HG03103 (cell line): Measurements from ENCODE around the gene MRPL12.

Source experiments
- ATAC-seq: cut with Tn5 transposase; IDR thresholded peaks from one replicate; pipeline ENCODE4 v1.9.1; 2021; ENCODE audit warnings: low read depth; ENCODE audit not compliant: unreplicated experiment

Gene MRPL12

DNA sequence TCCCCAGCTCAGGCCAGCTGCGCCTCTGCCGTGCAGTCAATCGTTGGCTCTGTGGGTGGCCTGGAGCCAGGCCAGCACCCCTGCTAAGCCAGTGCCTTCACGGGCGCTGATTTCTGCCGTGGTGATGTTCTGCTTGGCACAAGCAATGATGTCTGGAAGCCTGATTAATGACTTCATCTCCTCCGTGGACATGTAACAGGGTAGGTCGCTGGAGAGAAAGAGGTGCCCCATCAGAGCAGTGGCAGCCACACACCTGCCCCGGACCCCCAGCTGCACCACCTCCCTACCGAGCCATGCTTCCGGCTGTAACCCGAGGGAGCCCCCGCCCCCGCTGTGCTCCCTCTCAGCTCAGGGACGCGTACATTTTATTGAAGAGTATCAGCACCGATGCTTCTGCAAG, 21.5 kb upstream of the MRPL12 start:
- ATAC-seq, result no peak

DNA sequence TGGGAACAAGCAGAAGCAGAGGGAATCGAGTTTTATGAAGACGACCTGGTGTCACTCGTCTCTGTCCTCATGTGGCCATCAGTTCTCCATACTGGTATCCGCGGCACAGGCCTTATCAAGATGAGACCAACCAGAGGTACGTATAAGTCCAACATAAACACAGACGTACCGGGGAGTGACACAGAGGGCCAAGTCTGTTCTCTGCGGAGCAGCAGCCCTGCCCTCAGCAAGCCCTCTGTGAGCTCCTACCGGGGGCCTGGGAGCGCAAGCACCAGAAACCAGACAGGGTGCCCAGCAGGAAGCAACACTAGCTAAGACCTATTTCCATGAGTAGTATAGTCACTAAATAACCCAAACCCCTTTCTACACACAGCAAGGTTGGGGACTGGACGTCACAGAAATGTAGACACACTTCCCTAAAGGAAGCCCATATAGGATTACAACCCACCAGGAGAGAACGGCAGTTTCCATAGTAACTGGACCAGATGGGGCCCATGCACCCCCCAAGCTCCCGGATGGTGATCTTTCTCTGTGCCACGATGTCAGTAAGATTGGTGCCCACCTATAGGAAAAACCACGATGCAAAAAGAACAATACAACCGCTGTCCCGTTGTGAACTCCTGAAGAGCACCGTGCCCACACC, 20.5 kb upstream of the MRPL12 start:
- no peak for ATAC-seq

DNA sequence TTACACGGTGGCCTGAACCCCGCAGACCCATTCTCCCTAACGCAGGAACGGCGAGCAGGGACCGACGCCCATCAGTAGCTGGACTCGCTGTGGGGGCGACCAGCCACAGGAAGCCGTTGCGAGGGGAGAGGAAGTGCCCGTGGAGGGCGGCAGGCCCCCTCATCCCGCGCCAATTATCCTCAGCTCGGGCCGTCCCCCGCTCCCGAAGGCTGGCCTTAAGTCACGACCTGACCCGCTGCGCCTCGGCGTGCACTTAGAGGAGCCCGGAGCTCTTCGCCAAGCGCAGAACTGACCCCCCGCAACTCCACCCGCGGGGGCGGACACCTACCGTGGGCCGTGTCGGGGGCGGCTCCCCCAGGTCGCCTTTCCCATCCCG, 20.0 kb upstream of the MRPL12 start:
- peak; percentile 17 for ATAC-seq

DNA sequence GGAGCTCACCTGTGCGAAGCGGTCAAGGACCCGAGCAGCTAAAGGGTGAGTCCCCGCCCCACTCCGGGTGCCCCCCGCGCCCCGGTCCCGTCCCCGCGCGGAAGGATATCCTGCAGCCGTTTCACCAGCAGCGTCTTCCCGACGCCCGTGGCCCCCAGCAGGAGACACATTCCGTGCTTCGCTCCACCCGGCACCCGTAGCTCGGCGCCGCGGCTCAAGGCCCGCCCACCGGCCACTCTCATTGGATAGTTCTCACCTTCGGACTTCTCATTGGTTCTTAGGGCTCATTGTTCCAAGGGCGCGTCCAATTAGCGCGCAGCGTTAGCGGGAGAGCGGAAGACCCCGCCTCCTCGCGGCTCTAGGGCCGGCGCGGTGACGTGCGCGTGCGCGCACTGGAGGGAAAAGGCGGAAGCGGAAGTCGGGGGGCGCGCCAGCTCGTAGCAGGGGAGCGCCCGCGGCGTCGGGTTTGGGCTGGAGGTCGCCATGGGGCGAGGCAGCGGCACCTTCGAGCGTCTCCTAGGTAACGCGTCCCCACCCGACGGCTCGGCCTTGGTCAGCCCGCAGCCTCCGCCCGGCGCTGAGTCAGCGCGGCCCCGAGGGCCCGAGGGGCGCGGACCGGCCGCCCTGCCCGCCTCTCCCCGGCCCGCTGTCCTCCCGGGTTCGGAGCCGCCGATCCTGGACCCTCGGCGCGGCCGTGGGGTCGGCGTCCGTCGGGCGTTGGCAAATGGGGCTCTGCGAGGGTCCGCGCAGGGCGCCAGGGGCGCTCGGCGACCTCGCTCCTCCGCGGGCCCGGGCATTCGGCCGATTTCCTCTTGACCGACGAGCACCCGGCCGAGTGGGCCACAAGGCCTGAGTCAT, 19.4 kb upstream of the MRPL12 start, which contains the start of the genes ARL16 and HGS:
ARL16 (minus strand) TSS at position 214 of the 858 bp plus-strand sequence; CDS start at position 170, 44 bp downstream.
HGS (plus strand) TSS at position 428 of the 858 bp plus-strand sequence; CDS start at position 484, 56 bp downstream.
- peak; percentile 92 for ATAC-seq

DNA sequence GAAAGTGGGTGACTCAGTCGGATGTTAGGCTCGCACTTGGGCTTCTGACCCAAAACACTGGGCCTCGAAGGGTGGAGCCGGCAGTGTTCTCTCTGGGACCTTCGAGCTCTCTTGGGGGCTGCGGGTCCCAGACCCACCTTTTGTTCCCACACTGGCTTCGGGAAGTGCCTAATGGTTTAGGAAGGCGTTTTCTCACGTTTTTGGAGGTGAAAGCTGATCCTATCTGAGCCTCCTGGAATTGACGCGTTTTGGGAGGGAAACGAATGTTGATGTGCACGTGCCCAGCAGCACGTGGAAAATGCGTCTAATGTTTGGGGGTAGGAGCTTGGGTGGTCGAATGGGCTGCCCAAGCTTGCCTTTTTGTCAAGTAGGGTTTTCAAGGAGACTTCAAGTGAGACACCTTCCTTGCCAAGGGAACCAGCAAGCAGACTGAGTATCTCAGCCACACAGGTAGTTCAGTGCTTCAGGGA, 18.7 kb upstream of the MRPL12 start:
- ATAC-seq, result no peak

DNA sequence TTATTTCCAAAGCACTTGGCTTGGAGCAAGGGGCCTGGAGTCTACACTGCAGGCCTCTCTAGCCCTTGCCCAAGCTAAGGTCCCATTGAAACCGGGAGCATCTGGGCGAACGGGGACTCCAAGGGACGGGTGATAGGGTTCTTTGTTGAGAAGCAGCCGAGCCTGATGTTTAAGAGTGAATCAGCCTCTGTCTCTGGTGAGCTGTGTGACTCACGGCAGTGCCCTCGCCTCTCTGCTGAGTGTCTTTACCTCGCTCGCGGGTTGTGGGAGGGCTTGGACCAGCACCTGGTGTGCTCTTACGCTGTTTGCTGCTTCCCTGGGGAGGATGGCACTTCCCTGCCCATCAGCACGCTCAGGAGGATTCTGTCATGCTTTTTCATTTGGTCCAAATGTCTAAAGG, 18.1 kb upstream of the MRPL12 start:
- no peak for ATAC-seq

DNA sequence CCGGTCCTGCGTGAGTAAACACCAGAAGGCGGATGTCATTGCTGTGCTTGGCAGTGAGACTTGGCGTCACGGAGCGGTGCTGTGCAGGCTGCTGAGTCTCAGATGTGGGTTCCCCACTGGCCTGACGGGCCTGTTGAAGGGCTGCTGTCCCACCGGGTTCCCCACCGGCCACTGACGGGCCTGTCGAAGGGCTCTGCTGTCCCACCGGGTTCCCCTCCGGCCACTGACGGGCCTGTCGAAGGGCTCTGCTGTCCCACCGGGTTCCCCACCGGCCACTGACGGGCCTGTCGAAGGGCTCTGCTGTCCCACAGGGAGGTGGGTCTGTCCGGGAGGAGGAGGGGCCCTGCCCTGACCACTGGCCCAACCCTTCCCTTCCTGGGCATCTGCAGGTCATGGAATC, 16.6 kb upstream of the MRPL12 start:
- no peak for ATAC-seq

DNA sequence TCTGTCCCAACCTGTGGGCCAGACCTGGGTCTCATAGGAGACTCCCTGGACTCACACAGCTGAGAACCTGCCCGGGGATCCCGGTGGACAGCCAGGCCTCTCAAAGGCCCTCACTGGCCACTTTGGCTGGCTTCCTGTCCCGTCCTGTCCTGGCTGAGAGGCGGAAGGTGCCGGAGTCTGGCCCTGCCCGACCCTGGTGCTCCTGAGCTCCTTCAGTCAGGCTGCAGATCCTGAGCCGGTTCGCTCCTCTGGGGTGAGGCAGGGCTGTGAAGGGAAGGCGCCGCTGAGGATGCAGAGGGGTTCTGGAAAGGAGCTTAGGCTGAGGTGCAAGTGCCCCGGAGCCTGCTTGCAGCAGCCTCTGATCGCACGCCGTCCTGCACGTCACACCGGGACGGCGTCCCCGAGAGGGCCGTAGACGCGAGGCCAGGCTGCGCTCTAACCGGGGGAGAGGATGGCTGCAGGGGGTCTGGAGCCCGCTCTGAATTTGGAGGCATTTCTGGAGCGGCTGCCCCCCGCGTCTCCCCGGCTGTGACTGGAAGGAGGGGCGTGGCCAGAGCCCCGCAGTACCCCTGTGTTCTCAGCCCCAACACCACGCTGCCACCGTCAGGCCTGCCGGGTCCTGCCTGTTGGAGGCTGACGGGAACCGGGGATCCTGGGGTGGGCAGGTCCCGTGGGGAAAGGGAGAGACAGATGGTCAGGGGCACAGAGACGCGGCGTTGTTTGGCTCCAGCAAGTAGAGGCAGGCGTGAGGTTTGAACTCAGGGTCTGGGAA, 15.2 kb upstream of the MRPL12 start:
- no peak for ATAC-seq

DNA sequence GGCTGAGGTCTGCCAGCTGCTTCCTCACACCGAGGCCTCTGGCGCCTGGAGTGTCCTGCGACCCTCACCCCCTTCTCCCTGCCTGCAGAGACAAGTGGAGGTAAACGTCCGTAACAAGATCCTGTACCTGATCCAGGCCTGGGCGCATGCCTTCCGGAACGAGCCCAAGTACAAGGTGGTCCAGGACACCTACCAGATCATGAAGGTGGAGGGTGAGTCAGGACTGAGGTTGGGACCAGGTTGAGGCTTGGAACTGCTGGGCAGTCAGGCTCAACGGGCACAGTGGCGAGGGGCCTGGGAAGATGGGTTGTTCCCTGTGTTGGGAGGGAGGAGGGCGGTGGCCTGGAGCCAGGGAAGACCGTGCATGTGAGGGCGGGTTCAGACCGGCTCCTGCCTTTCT, 14.6 kb upstream of the MRPL12 start:
- no peak for ATAC-seq

DNA sequence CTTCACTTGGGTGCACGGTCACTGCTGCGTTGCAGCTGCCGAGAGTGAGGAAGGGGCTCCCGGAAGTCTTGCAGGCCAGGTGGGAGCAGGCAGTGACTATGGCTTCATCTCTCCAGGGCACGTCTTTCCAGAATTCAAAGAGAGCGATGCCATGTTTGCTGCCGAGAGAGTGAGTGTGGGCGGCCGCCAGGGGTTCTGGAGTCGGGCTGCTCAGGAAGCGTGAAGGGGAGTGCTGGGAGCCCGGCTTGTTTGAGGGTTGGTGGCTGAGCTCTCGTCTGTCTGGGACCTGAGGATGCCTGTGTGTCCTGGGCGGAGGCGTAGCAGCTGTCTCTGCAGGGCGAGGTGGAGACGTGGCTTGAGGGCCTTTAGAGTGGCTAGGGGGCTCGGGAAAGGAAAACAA, 13.1 kb upstream of the MRPL12 start:
- ATAC-seq, result no peak

DNA sequence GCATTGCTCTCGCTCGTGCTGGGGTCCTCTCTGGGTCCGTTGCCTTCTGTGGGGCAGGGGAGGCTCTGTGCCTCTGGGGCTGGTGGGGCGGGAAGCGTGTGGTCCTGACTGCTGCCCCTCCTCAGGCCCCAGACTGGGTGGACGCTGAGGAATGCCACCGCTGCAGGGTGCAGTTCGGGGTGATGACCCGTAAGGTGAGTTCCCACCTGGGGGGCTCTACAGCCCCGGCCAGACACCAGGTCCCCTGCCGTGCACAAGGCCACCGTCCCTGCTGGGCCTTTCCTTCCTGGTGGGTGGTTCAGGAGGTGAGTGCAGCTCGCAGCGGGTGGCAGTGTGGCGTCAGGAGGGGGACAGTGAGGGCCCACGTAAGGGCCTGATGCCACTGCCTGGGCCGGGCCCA, 12.6 kb upstream of the MRPL12 start:
- no peak for ATAC-seq

DNA sequence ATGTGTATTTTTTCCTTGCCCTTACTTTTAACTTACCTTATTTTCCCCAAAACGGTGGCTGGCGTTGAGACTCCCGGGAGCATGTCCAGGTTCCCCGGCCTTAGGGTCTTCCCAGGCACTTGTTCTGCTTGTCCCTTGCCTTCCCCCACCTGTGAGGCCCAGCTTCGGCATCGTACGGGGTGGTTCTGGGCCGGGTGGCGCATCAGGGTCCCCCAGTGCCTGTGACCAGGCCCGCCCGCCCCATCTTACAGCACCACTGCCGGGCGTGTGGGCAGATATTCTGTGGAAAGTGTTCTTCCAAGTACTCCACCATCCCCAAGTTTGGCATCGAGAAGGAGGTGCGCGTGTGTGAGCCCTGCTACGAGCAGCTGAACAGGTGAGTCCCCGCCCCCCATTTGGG, 12.0 kb upstream of the MRPL12 start:
- no peak for ATAC-seq

DNA sequence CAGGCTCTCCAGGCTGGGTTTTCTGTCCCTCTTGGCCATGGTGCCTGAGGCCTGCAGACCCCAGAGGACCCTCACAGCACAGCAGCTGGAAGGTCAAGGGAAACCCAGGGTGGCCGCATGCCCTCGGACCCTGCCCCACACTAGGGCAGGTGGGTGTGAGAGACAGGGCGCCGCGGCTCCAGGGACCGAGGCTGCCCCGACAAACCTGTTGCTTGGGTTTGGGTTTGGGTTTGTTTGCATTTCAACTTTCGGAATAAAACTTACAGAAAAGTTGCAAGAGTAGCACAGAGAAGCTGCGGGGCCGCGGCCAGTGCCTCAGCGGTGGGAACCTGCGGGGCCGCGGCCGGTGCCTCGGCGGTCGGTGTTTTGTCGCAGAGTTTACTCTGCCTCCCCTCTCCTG, 11.6 kb upstream of the MRPL12 start:
- no peak for ATAC-seq

DNA sequence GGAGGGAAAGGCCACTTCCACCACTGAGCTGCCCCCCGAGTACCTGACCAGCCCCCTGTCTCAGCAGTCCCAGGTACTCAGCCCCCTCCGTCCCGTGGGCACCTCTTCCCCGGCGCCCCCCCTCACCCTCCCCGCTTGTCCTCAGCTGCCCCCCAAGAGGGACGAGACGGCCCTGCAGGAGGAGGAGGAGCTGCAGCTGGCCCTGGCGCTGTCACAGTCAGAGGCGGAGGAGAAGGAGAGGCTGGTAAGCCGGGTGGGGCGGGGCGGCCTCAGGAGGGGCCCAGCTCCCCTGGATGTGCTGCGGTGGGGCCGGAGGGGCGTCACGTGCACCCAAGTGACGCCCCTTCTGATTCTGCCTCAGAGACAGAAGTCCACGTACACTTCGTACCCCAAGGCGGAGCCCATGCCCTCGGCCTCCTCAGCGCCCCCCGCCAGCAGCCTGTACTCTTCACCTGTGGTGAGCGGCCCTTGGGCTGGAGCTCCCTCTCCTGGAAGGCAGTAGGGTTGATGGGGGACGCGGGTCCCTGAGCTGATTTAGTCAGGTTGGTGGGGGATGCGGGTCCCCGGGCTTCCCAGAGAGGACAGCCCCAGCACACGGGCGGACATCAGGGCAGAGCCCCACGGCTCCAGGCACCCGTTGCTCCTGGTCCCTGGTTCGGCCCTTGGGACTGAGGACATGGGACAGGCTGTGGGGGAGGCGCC, 9.5 kb upstream of the MRPL12 start:
- ATAC-seq, result no peak

DNA sequence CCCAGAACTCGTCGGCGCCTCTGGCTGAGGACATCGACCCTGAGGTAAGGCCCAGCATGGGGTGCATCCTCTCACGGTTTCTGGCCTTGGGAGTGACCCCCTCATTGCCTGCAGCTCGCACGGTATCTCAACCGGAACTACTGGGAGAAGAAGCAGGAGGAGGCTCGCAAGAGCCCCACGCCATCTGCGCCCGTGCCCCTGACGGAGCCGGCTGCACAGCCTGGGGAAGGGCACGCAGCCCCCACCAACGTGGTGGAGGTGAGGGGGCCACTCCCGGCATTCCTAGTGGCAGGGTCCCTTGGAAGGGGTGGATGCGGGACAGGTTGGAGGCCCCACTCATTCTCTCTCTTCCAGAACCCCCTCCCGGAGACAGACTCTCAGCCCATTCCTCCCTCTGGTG, 8.4 kb upstream of the MRPL12 start:
- no peak for ATAC-seq

DNA sequence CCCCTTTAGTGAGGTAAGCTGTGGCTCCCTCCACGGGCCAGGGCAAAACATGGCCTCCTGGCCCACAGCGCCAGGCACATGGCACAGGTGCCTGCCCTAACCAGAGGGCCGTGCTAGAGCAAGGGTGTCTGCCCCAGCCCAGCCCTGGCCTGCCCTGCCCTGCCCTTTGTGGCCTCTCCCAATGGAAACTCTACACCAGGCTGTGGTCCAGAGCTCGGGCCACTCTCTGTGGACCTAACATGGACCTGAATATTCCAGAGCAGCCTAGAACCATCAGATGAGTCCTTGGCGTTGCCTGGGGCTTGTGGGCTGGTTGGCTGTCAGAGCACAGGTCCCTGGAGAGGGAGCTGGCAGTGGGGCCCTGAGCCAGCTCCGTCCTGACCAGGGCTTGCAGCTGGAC, 8.0 kb upstream of the MRPL12 start:
- no peak for ATAC-seq

DNA sequence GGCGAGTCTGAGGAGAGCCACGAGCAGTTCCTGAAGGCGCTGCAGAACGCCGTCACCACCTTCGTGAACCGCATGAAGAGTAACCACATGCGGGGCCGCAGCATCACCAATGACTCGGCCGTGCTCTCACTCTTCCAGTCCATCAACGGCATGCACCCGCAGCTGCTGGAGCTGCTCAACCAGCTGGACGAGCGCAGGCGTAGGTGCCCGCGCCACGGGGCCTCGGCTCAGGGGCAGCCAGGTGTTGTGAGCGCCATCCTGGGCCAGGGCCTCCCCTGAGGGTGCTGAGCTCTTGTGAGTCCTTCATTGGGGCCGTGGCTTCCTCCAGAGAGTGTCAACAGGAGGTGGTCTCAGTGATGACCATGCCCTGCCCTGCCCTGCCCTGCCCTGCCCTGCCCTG, 7.4 kb upstream of the MRPL12 start:
- no peak for ATAC-seq

DNA sequence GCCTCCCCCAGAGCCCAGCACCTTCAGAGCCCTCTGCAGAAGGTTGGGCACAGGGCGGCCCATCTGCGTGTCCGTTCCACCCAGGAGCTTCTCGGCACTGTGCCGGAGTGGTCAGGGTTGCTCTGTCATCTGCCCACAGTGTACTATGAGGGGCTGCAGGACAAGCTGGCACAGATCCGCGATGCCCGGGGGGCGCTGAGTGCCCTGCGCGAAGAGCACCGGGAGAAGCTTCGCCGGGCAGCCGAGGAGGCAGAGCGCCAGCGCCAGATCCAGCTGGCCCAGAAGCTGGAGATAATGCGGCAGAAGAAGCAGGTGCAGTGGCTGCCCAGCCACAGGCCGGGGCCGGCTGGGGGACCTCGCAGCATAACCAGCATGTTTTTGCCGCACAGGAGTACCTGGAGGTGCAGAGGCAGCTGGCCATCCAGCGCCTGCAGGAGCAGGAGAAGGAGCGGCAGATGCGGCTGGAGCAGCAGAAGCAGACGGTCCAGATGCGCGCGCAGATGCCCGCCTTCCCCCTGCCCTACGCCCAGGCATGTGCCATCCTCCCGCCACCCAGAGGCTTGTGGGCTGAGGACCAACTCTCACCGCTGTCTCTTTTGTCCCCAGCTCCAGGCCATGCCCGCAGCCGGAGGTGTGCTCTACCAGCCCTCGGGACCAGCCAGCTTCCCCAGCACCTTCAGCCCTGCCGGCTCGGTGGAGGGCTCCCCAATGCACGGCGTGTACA, 6.8 kb upstream of the MRPL12 start:
- no peak for ATAC-seq

DNA sequence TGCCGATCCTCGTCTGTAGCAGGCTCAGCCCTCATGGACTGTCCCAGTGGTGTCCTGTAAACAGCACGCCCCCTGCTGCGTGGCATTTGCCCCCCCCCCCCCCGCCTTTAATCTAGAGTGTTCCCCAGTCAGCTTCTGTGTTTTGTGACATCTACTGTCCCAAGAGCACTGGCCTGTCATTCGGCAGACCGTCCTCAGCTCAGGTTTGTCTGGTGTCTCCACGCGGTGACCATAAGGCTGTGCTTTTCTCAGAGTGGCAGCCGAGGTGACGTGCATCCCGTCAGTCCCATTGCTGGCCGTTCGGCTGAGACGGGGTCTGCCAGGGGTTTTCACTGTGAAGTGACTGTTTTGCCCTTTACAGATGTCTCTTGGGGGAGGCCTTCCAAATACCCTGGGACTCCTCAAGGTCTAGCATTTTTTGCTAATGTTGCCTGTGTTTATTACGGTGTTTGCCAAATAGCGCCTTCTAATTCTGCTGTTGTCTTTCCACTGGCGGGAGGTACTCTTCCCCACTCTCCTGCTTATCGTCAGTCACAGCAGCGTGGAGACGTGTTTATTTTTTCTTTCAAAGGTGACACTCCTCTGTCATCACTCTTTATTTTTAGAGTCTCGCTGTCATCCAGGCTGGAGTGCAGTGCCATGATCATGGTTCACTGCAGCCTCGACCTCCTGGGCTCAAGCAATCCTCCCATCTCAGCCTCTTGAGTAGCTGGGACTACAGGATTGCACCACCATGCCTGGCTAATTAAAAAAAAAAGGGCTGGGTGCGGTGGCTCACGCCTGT, 5.7 kb upstream of the MRPL12 start:
- ATAC-seq, result no peak
